K562 (cell line): ENCODE results near the gene METTL15. TPM values are rescaled to one million over a fixed set of nuclear protein-coding genes. Genes with fewer than 3 reads are reported as not detected.

Source experiments
- DMBX1 ChIP-seq: fragments of 250-450 bp; sonication (Bioruptor Pico); IDR thresholded peaks from 2 replicates; pipeline ENCODE4 v1.8.0; 2022; ENCODE audit warnings: inconsistent platforms, mild to moderate bottlenecking, moderate library complexity, borderline replicate concordance
- ETS2 ChIP-seq: IDR thresholded peaks from 2 replicates; pipeline ENCODE4 v1.6.1; 2016; ENCODE audit warnings: borderline replicate concordance, missing genetic modification characterization, mild to moderate bottlenecking, moderate library complexity, missing compliant biosample characterization; ENCODE audit not compliant: poor library complexity, severe bottlenecking
- HMG20B ChIP-seq: fragments of 250-450 bp; sonication (Bioruptor Pico); IDR thresholded peaks from 2 replicates; pipeline ENCODE4 v1.5.0; 2021; ENCODE audit warnings: mild to moderate bottlenecking
- ILK ChIP-seq: fragments of 450-650 bp; IDR thresholded peaks from 2 replicates; pipeline ENCODE4 v1.6.1; 2016; ENCODE audit warnings: missing genetic modification characterization, low read depth, mild to moderate bottlenecking, missing compliant biosample characterization, moderate library complexity, borderline replicate concordance
- KDM5B ChIP-seq: fragments of 200-600 bp; sonication (generic); IDR thresholded peaks from 2 replicates; pipeline ENCODE4 v1.6.1; 2012; ENCODE audit warnings: low read depth, mild to moderate bottlenecking, moderate library complexity, low read length, control low read depth, inconsistent platforms; ENCODE audit not compliant: insufficient replicate concordance
- OTX1 ChIP-seq: fragments of 450-650 bp; formaldehyde crosslinking; IDR thresholded peaks from 2 replicates; pipeline ENCODE4 v1.4.0; 2022; ENCODE audit warnings: mild to moderate bottlenecking
- SMAD4 ChIP-seq: fragments of 250-450 bp; sonication (Bioruptor Pico); conservative IDR thresholded peaks from 2 replicates; pipeline ENCODE4 v1.8.0; 2021; ENCODE audit warnings: inconsistent platforms, mild to moderate bottlenecking, moderate library complexity
- U2AF1 ChIP-seq: fragments of 200-400 bp; formaldehyde crosslinking; optimal IDR thresholded peaks from 2 replicates; pipeline ENCODE3; 2017; ENCODE audit warnings: mild to moderate bottlenecking, low read depth, low read length, moderate library complexity
- ZNF668 ChIP-seq: fragments of 250-450 bp; sonication (Bioruptor Pico); IDR thresholded peaks from 2 replicates; pipeline ENCODE4 v1.8.0; 2022; ENCODE audit warnings: mild to moderate bottlenecking, inconsistent platforms
- polyA plus RNA-seq, 8 experiments: library from polyadenylated mRNA; depleted of rRNA in 4 of 8; stranded (reverse) in 5 of 8; unstranded in 3 of 8; fragments of >200 nt; fragmentation: Nextera tagmentation in 2 of 8; fragmentation: Illumina TruSeq in 1 of 8; extraction: Ambion mirVana in 2 of 8; extraction: Trizol in 1 of 8; gene quantifications; 2 replicates each; pipeline versions ENCODE4 v1.2.1 to v1.2.3, GENCODE V29; 2011 to 2014; ENCODE audit warnings: inconsistent platforms in 1 of 8, missing spikeins in 1 of 8
- total RNA-seq, 7 experiments: library from RNA; depleted of rRNA in 6 of 7; stranded (reverse); fragments of >200 nt in 6 of 7; fragmentation: Illumina TruSeq in 2 of 7; extraction: Trizol in 2 of 7; gene quantifications; 2 replicates each; pipeline versions ENCODE4 v1.2.1 to v1.2.3, GENCODE V29; 2011 to 2021; ENCODE audit warnings: low replicate concordance in 1 of 7
- TF ChIP-seq, protein P1 (sequence below): fragments of 450-650 bp; IDR thresholded peaks from 2 replicates; pipeline ENCODE4 v1.6.1; 2018; ENCODE audit warnings: mild to moderate bottlenecking, low read depth; ENCODE audit not compliant: partially characterized antibody

Gene METTL15
- total and polyA plus RNA-seq, 9 of the 15 experiments (the other 6 are each of a cell fraction or from before 2014, with no cell fraction given): 10.7 to 21.7 (median 15.9) TPM

GRCh38 chr11:28170759-28171158 lies 62.6 kb downstream of the METTL15 start (continued):
- TF ChIP-seq, protein P1, sequence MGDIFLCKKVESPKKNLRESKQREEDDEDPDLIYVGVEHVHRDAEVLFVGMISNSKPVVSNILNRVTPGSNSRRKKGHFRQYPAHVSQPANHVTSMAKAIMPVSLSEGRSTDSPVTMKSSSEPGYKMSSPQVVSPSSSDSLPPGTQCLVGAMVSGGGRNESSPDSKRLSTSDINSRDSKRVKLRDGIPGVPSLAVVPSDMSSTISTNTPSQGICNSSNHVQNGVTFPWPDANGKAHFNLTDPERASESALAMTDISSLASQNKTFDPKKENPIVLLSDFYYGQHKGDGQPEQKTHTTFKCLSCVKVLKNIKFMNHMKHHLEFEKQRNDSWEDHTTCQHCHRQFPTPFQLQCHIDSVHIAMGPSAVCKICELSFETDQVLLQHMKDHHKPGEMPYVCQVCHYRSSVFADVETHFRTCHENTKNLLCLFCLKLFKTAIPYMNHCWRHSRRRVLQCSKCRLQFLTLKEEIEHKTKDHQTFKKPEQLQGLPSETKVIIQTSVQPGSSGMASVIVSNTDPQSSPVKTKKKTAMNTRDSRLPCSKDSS: no peak
- TF ChIP-seq OTX1 (CRISPR knock-in tag): no peak
- no peak for TF ChIP-seq U2AF1
- peak; percentile 79; the same call in 1 of the 2 replicates for TF ChIP-seq ILK (tag)
- no peak for TF ChIP-seq ETS2 (tag)
- no peak for TF ChIP-seq HMG20B (CRISPR knock-in tag)
- peak; percentile 95; the same call in 1 of the 2 replicates for TF ChIP-seq DMBX1 (CRISPR knock-in tag)
- no peak for TF ChIP-seq KDM5B
- TF ChIP-seq ZNF668 (CRISPR knock-in tag): peak; percentile 87; the same call in 1 of the 2 replicates
- TF ChIP-seq SMAD4: peak; percentile 82
- TF ChIP-seq, all 486 proteins: peak for 33
